ENCODE measurements around the gene IMMT.

DNA sequence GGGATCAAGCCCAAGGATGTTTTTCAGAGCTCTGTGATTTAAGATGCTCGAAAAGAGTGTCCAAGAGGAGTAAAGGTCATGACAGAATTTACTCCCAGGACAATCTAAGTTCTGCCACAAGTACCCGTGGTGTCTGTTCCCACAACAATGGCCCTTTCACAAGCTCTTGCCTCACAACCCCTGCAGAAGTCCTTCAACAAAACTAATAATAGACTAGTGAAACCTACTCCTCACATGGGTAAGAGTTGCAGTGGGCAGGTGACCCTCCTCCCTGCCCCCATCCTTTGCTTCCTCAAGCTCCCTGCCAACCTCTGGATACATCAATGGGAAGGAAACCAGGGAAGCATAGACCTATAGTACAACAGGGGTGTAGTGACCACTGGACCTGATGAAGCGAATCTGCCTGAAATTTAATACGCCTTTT lies 54.3 kb downstream of the IMMT start:
- TF ChIP-seq, protein P1, sequence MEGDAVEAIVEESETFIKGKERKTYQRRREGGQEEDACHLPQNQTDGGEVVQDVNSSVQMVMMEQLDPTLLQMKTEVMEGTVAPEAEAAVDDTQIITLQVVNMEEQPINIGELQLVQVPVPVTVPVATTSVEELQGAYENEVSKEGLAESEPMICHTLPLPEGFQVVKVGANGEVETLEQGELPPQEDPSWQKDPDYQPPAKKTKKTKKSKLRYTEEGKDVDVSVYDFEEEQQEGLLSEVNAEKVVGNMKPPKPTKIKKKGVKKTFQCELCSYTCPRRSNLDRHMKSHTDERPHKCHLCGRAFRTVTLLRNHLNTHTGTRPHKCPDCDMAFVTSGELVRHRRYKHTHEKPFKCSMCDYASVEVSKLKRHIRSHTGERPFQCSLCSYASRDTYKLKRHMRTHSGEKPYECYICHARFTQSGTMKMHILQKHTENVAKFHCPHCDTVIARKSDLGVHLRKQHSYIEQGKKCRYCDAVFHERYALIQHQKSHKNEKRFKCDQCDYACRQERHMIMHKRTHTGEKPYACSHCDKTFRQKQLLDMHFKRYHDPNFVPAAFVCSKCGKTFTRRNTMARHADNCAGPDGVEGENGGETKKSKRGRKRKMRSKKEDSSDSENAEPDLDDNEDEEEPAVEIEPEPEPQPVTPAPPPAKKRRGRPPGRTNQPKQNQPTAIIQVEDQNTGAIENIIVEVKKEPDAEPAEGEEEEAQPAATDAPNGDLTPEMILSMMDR (IDR thresholded peaks at IDR 0.05; ENCODE audit: low read depth, low read length): no peak
- no peak for TF ChIP-seq POLR2A (IDR thresholded peaks at IDR 0.05; ENCODE audit: extremely low read depth, insufficient read length)
- TF ChIP-seq, protein P2, sequence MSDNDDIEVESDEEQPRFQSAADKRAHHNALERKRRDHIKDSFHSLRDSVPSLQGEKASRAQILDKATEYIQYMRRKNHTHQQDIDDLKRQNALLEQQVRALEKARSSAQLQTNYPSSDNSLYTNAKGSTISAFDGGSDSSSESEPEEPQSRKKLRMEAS (IDR thresholded peaks at IDR 0.05; ENCODE audit: low read depth, low read length): no peak
- TF ChIP-seq MYC (IDR thresholded peaks at IDR 0.05; ENCODE audit: low read depth, low read length): no peak

Measured in NB4 (cell line).